Measurements from ENCODE around the gene HMGN1.

Gene HMGN1

GRCh38 chr21:39353295-39353694 is 4.4 kb upstream of the HMGN1 start:
- TF ChIP-seq ZBTB7A (IDR thresholded peaks at IDR 0.05; ENCODE audit: low read depth) (no peak), CREB1 (IDR thresholded peaks at IDR 0.05; ENCODE audit: low read depth) (no peak), YY1 (IDR thresholded peaks at IDR 0.05; ENCODE audit: low read depth) (no peak), FOXM1 (IDR thresholded peaks at IDR 0.05; ENCODE audit: borderline replicate concordance, low read depth) (no peak), EP300 (IDR thresholded peaks at IDR 0.05; ENCODE audit: borderline replicate concordance) (no peak), TEAD4 (IDR thresholded peaks at IDR 0.05) (no peak), NFIC (IDR thresholded peaks at IDR 0.05) (no peak), CEBPB (IDR thresholded peaks at IDR 0.05) (no peak), EGR1 (IDR thresholded peaks at IDR 0.05) (no peak), TAF1 (IDR thresholded peaks at IDR 0.05; ENCODE audit: low read depth) (no peak)

DNA sequence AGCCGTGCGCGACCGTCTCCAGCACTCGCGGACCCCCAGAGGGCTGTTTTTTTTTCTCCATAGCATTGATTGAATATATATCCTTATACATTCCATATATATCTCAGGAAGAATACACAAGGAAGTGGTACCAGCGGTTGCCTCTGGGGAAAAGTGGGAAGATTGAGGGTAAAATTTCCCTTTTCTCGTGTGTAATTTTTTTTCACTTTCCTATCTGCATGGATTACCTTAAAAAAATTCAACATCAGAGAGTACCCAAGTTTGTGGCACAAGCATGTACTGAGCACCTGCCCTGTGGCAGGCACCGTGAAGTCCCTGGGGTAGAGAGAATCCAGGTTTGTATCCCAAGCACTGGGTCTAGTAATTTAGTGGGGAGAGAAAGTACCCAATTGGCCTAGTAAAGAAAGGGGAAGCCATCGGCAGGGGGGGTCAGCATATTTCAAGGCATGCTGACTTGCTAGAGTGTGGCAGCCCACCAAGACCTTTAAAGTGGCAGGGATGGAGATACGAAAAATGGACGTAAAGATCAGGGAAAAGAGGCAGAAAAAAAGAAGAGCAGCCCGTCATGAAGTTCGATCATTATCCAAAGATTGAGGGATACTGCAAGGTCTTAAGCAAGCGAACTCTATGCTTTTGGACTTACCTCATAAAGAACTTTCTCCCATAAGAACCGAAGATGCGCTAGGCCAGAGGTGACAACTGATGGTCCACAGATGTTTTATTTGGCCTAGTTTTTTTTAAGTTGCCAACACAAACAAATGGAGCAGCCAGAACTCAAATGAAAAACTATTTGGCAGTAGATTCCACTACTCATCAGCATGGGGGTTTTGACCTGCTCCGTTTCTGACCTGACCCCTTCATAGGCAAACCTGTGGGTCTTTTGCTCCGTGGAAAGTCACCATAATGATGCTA is 1.5 kb upstream of the HMGN1 start:
- TF ChIP-seq YY1 (IDR thresholded peaks at IDR 0.05; ENCODE audit: low read depth) (no peak), TCF12 (IDR thresholded peaks at IDR 0.05; ENCODE audit: low read depth) (no peak), CREB1 (IDR thresholded peaks at IDR 0.05; ENCODE audit: low read depth) (no peak), EGR1 (IDR thresholded peaks at IDR 0.05) (no peak), ZBTB7A (IDR thresholded peaks at IDR 0.05; ENCODE audit: low read depth) (no peak), CEBPB (IDR thresholded peaks at IDR 0.05) (no peak), RAD21 (IDR thresholded peaks at IDR 0.05; ENCODE audit: low read depth) (no peak), NFIC (IDR thresholded peaks at IDR 0.05) (no peak), EP300 (IDR thresholded peaks at IDR 0.05; ENCODE audit: borderline replicate concordance) (no peak), FOXM1 (IDR thresholded peaks at IDR 0.05; ENCODE audit: borderline replicate concordance, low read depth) (no peak), USF1 (IDR thresholded peaks at IDR 0.05) (no peak)
- TF ChIP-seq, protein P1, sequence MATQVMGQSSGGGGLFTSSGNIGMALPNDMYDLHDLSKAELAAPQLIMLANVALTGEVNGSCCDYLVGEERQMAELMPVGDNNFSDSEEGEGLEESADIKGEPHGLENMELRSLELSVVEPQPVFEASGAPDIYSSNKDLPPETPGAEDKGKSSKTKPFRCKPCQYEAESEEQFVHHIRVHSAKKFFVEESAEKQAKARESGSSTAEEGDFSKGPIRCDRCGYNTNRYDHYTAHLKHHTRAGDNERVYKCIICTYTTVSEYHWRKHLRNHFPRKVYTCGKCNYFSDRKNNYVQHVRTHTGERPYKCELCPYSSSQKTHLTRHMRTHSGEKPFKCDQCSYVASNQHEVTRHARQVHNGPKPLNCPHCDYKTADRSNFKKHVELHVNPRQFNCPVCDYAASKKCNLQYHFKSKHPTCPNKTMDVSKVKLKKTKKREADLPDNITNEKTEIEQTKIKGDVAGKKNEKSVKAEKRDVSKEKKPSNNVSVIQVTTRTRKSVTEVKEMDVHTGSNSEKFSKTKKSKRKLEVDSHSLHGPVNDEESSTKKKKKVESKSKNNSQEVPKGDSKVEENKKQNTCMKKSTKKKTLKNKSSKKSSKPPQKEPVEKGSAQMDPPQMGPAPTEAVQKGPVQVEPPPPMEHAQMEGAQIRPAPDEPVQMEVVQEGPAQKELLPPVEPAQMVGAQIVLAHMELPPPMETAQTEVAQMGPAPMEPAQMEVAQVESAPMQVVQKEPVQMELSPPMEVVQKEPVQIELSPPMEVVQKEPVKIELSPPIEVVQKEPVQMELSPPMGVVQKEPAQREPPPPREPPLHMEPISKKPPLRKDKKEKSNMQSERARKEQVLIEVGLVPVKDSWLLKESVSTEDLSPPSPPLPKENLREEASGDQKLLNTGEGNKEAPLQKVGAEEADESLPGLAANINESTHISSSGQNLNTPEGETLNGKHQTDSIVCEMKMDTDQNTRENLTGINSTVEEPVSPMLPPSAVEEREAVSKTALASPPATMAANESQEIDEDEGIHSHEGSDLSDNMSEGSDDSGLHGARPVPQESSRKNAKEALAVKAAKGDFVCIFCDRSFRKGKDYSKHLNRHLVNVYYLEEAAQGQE (IDR thresholded peaks at IDR 0.05; ENCODE audit: low read depth) = no peak

DNA sequence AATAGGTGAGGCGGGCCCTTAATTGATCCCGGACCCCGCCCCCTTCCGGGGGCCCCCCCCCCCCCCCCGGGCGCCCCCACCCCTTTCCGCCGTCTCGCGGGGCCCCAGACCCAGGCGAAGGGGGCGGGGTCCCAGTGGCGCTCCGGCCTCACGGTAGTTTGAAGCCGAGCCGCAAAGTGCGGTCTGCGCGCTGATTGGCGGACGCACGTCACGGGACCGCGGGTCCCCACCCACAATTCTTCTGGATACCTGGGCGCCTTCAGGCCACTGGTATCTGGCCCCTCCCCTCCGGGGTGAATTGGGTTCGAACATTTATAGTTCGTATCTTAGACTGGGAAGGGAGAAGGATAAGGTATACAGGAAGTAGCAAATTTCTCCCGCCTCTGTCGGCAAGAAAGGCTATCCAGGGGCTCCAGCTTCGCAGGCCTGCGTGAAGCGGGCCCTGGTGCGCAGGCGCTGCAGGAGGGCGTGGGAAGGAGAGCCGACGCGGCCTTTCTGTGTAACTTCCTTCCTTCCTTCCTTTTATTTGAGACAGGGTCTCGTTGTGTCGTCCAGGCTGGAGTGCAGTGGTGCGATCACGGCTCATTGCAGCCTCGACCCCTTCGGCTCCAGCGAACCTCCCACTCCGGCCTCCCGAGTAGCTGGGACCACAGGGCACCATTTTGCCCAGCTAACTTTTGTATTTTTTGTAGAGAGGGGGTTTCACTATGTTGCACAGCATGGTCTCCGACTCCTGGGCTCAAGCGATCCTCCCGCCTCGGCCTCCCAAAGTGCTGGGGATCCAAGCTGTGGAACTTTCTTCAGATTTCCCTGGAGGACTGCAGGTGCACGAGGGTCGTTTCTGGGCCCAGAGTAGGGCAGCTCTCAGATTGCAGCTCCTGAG is 564 bp upstream of the HMGN1 start:
- TF ChIP-seq RAD21 (IDR thresholded peaks at IDR 0.05; ENCODE audit: low read depth) (no peak), FOXM1 (IDR thresholded peaks at IDR 0.05; ENCODE audit: borderline replicate concordance, low read depth) (no peak), TCF12 (IDR thresholded peaks at IDR 0.05; ENCODE audit: low read depth) (no peak), USF1 (IDR thresholded peaks at IDR 0.05) (peak; percentile 96), CREB1 (IDR thresholded peaks at IDR 0.05; ENCODE audit: low read depth) (peak; percentile 33; the same call in 1 of the 2 replicates), NFIC (IDR thresholded peaks at IDR 0.05) (no peak), EP300 (IDR thresholded peaks at IDR 0.05; ENCODE audit: borderline replicate concordance) (no peak)
- TF ChIP-seq, protein P2, sequence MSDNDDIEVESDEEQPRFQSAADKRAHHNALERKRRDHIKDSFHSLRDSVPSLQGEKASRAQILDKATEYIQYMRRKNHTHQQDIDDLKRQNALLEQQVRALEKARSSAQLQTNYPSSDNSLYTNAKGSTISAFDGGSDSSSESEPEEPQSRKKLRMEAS (IDR thresholded peaks at IDR 0.05) = peak; percentile 45

GRCh38 chr21:39348040-39348354 is 891 bp downstream of the HMGN1 start:
- no peak for TF ChIP-seq TEAD4 (IDR thresholded peaks at IDR 0.05)
- TF ChIP-seq ZBTB7A (IDR thresholded peaks at IDR 0.05; ENCODE audit: low read depth) = no peak
- TF ChIP-seq RAD21 (IDR thresholded peaks at IDR 0.05; ENCODE audit: low read depth) = no peak
- no peak for TF ChIP-seq CREB1 (IDR thresholded peaks at IDR 0.05; ENCODE audit: low read depth)

GRCh38 chr21:39347537-39347936 is 1.4 kb downstream of the HMGN1 start:
- no peak for TF ChIP-seq RAD21 (IDR thresholded peaks at IDR 0.05; ENCODE audit: low read depth)
- no peak for TF ChIP-seq EGR1 (IDR thresholded peaks at IDR 0.05)
- TF ChIP-seq, protein P2 (IDR thresholded peaks at IDR 0.05) = no peak
- TF ChIP-seq TCF12 (IDR thresholded peaks at IDR 0.05; ENCODE audit: low read depth) = no peak
- no peak for TF ChIP-seq NFIC (IDR thresholded peaks at IDR 0.05)
- TF ChIP-seq TAF1 (IDR thresholded peaks at IDR 0.05; ENCODE audit: low read depth) = no peak
- no peak for TF ChIP-seq CREB1 (IDR thresholded peaks at IDR 0.05; ENCODE audit: low read depth)
- TF ChIP-seq EP300 (IDR thresholded peaks at IDR 0.05; ENCODE audit: borderline replicate concordance) = no peak
- TF ChIP-seq, protein P1 (IDR thresholded peaks at IDR 0.05; ENCODE audit: low read depth) = no peak
- TF ChIP-seq USF1 (IDR thresholded peaks at IDR 0.05) = no peak

Measured in Ishikawa (cell line).